Measurements from ENCODE around the gene ALDH3B2. TPM values are rescaled to one million over a fixed set of nuclear protein-coding genes. Genes with fewer than 3 reads are reported as not detected.
"Not testable (repeated sequence)": the region's sequence is repeated elsewhere in the genome, so short reads cannot be mapped to it uniquely, and the experiment has no call there.

The ALDH3B2 gene
- total RNA-seq, 2 donors from 2014 or later = not detected

DNA sequence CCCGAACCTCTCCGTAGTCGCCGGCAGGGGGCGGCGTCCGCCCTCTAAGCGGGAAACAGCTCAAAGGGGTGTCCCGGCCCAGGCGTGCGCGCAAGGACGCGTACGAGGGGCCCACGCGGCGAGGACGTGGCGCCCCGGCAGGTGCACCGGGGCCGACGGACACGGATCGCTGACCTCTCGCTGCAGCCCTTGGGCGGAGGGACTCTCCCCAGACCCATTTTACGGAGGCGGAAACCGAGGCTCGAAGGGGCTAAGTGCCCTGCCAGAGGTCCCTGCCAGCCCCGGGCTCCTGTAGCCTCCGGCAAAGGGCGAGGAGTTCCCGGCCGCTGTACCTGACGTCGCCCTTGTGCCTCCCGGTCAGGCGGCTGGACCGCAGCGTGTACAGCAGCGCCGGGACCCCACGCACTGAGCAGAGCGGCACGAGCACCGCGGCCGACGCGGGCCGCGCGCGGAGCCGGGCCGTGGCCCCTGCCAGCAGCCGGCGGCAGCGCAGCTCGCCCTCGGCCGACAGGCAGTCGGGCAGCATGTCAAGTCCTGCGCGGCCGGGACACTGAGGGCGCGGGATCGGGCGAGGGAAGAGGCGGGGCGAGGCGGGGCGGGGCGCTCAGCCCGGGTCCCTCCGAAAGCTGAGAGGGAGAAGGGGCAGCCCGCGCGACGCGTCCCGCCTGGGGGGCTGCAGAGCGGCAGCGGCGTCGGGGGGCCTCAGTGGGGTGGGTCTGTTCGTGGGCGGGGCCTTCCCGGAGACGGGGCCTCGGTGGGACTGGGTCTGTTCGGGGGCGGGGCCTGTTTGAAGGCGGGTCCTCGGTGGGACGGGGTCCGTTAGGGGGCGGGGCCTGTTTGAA is 44.8 kb downstream of the ALDH3B2 start, which contains the start of gene NUDT8:
TSS of gene NUDT8 (minus strand) at position 552 of the 842 bp plus-strand sequence. CDS start at position 526, 26 bp downstream.
- DNase-seq (ENCODE audit: low spot score) = peak; percentile 93
- peaks cover 5 to 14% of the 10 kb centered on the region in 2 donors for H3K4me1 Mint-ChIP-seq (ENCODE audit: low read depth in 2 of 2)
- peak within 1 kb of the TSS; percentile 93 for H3K4me3 Mint-ChIP-seq
- ATAC-seq = peak; percentile 71 to 78
- H3K36me3 Mint-ChIP-seq = no peaks in the 10 kb centered on the region
- H3K9me3 Mint-ChIP-seq = no peaks in the 10 kb centered on the region
- no peaks in the 10 kb centered on the region for H3K27me3 Mint-ChIP-seq
- H3K27ac Mint-ChIP-seq = peak within 1 kb of the TSS; percentile 77 to 82

DNA sequence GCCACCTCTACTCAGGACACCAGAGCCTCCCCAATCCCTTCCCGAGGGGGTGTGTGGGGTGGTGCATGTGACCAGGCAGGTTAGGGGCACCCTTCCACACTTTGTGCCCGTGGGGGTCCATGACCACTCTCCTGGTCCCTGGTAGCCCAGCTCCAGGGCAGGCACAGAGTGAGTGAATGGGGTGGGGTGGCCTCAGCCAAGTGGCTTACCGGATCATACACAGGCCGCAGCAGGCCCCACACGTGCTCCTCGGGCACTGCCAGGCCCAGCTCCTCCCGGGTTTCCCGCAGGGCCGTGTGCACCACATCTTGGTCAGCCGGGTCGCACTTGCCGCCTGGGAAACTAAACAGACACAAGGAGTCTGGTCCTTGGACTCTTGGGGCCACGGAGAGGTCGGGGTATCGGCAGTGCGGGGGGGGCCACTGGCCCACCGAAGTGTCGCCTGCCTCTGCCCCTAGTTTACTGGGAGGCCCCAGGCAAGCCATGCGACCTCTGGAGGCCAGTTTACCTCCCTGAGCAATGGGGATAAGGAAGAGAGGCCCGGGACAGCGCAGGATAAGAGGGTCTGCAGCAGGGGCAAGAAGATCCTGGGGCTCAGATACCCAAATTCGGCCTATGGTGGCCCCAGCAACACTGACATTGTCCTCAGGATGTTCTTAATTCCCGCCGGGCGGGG is 45.6 kb downstream of the ALDH3B2 start:
- H3K36me3 Mint-ChIP-seq = no peaks in the 10 kb centered on the region
- H3K4me3 Mint-ChIP-seq = peak overlapping the region; percentile 63
- peak overlapping the region; percentile 35 to 66 for H3K27ac Mint-ChIP-seq
- peaks cover 5 to 14% of the 10 kb centered on the region in 2 donors for H3K4me1 Mint-ChIP-seq (ENCODE audit: low read depth in 2 of 2)
- H3K27me3 Mint-ChIP-seq = no peaks in the 10 kb centered on the region
- DNase-seq (ENCODE audit: low spot score) = peak; percentile 51
- no peak for ATAC-seq
- H3K9me3 Mint-ChIP-seq = no peaks in the 10 kb centered on the region

DNA sequence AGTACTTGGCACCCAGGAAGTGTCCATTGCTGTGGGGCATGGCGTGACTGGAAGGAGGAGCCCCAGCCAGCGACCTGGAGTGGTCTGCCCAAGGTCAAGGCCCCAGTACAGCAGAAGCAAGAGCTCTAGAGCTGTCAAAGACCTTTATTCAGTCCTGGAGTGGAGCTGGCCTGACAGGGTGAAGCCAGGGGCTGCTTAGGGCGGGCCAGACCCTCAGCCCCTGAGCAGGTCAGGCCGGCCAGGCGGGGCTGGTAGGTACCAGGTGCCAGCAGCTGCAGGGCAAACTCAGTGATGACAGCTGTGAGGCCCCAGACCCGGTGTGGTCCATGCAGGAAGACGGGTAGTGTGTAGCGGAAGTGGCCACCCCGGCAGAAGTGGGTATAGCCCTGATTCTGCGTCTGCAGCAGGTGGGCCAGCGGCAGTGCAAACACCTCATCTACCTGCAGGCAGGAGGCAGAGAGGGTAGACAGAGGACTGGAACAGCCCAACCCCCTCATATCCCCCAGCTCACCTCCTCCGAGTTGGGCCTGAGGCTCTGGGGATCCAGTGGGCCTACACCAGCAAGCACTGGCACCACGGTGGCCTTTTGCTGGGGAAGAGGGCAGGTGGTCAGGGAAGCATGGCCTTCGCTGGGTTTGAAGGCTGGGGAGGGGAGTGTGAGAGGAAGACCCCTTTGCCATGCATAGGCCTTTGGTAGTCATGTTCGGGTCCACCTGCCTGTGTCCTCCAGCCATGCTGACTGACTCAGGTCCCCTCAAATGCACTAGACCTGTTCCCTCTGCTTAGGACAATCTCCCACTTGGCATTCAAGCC is 46.4 kb downstream of the ALDH3B2 start:
- Mint-ChIP-seq H3K27ac (peak overlapping the region in 1 of 2 donors; percentile 28), H3K9me3 (no peaks in the 10 kb centered on the region), H3K4me3 (peak overlapping the region; percentile 59)

GRCh38 chr11:67627441-67627811 is 47.0 kb downstream of the ALDH3B2 start:
- H3K4me3 Mint-ChIP-seq = peak overlapping the region; percentile 59

More for the DNA sequence above, 46.4 kb downstream of the ALDH3B2 start:
- Mint-ChIP-seq H3K36me3 (no peaks in the 10 kb centered on the region), H3K27me3 (no peaks in the 10 kb centered on the region), H3K4me1 (ENCODE audit: low read depth in 2 of 2) (peaks cover 5 to 14% of the 10 kb centered on the region in 2 donors)
- DNase-seq (ENCODE audit: low spot score) (peak; percentile 51), ATAC-seq (no peak)

DNA sequence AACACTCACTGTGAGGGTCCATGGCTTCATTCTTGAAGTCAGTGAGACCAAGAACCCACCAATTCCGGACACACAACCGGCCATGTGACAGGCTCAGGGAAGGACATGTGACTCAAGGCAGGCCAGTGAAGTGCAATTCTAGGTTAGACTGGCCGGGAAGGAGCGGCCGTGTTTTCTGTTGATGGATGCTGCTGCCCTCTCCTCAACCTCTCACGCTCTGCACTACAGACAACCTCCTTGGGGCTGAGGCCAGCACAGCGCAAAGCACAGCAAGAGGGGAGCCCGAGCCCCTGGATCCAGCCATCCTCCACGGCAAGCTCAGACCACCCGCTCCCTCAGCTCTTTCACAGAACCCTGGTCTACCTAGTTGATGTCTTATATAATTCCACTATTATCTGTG is 47.5 kb downstream of the ALDH3B2 start:
- no peaks in the 10 kb centered on the region for H3K36me3 Mint-ChIP-seq
- no peaks in the 10 kb centered on the region for H3K27me3 Mint-ChIP-seq
- no peak for ATAC-seq
- peaks cover 5 to 14% of the 10 kb centered on the region in 2 donors for H3K4me1 Mint-ChIP-seq (ENCODE audit: low read depth in 2 of 2)
- no peak overlapping the region for H3K27ac Mint-ChIP-seq
- H3K9me3 Mint-ChIP-seq = no peaks in the 10 kb centered on the region
- DNase-seq (ENCODE audit: low spot score) = no peak
- H3K4me3 Mint-ChIP-seq = no peak overlapping the region

More at GRCh38 chr11:67627441-67627811, 47.0 kb downstream of the ALDH3B2 start:
- Mint-ChIP-seq H3K4me1 (ENCODE audit: low read depth in 2 of 2) (peaks cover 5 to 14% of the 10 kb centered on the region in 2 donors), H3K36me3 (no peaks in the 10 kb centered on the region), H3K27me3 (no peaks in the 10 kb centered on the region), H3K9me3 (no peaks in the 10 kb centered on the region), H3K27ac (peak overlapping the region in 1 of 2 donors; percentile 28)
- DNase-seq (ENCODE audit: low spot score) (no peak), ATAC-seq (no peak)

DNA sequence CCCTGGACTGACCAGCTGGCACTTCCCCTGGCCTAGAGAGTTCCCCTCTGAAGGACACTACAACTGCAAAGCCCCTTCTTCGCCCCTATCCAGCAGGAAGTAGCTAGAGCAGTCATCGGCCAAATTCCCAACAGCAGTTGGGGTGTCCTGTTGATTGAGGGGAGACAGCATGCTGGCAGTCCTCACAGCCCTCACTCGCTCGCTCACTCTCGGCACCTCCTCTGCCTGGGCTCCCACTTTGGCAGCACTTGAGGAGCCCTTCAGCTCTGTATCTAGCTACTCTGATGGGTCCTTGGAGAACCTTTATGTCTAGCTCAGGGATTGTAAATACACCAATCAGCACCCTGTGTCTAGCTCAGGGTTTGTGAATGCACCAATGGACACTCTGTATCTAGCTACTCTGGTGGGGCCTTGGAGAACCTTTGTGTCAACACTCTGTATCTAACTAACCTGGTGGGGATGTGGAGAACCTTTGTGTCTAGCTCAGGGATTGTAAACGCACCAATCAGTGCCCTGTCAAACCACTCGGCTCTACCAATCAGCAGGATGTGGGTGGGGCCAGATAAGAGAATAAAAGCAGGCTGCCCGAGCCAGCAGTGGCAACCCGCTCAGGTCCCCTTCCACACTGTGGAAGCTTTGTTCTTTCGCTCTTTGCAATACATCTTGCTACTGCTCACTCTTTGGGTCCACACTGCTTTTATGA is 48.1 kb downstream of the ALDH3B2 start:
- H3K9me3 Mint-ChIP-seq; H3K27ac Mint-ChIP-seq; DNase-seq (ENCODE audit: low spot score); H3K27me3 Mint-ChIP-seq; ATAC-seq; H3K4me3 Mint-ChIP-seq; H3K36me3 Mint-ChIP-seq: not testable (repeated sequence)
- peaks cover 5 to 12% of the 10 kb centered on the region in 2 donors for H3K4me1 Mint-ChIP-seq (ENCODE audit: low read depth in 2 of 2)

DNA sequence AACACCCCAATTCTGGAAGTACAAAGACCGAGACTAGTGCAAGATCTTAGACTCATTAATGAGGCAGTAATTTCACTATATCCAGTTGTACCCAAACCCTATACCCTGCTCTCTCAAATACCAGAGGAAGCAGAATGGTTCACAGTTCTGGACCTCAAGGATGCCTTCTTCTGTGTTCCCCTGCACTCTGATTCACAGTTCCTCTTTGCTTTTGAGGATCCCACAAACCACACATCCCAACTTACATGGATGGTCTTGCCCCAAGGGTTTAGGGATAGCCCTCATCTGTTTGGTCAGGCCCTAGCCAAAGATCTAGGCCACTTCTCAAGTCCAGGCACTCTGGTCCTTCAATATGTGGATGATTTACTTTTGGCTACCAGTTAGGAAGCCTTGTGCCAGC is 50.6 kb downstream of the ALDH3B2 start:
- not testable (repeated sequence) for ATAC-seq; H3K27me3 Mint-ChIP-seq; DNase-seq (ENCODE audit: low spot score); H3K36me3 Mint-ChIP-seq; H3K27ac Mint-ChIP-seq; H3K4me3 Mint-ChIP-seq; H3K9me3 Mint-ChIP-seq; H3K4me1 Mint-ChIP-seq (ENCODE audit: low read depth in 2 of 2)

DNA sequence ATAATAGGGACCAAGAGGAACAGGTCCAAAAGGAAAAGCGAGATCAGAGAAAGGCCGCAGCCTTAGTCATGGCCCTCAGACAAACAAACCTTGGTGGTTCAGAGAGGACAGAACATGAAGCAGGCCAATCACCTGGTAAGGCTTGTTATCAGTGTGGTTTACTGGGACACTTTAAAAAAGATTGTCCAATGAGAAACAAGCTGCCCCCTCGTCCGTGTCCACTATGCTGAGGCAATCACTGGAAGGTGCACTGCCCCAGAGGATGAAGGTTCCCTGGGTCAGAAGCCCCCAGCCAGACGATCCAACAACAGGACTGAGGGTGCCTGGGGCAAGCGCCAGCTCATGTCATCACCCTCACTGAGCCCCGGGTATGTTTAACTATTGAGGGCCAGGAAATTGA is 51.5 kb downstream of the ALDH3B2 start:
- DNase-seq (ENCODE audit: low spot score); H3K9me3 Mint-ChIP-seq; H3K4me1 Mint-ChIP-seq (ENCODE audit: low read depth in 2 of 2); H3K4me3 Mint-ChIP-seq; H3K36me3 Mint-ChIP-seq; ATAC-seq; H3K27ac Mint-ChIP-seq; H3K27me3 Mint-ChIP-seq: not testable (repeated sequence)

- DNase-seq (ENCODE audit: low spot score); ATAC-seq; H3K27me3 Mint-ChIP-seq; H3K36me3 Mint-ChIP-seq; H3K4me3 Mint-ChIP-seq; H3K9me3 Mint-ChIP-seq; H3K27ac Mint-ChIP-seq; H3K4me1 Mint-ChIP-seq (ENCODE audit: low read depth in 2 of 2): not testable (repeated sequence)
Observed at GRCh38 chr11:67621928-67622327, 52.5 kb downstream of the ALDH3B2 start.

GRCh38 chr11:67620621-67621020 is 53.8 kb downstream of the ALDH3B2 start:
- H3K27me3 Mint-ChIP-seq; ATAC-seq; H3K27ac Mint-ChIP-seq; H3K4me3 Mint-ChIP-seq; DNase-seq (ENCODE audit: low spot score); H3K4me1 Mint-ChIP-seq (ENCODE audit: low read depth in 2 of 2); H3K36me3 Mint-ChIP-seq; H3K9me3 Mint-ChIP-seq: not testable (repeated sequence)

DNA sequence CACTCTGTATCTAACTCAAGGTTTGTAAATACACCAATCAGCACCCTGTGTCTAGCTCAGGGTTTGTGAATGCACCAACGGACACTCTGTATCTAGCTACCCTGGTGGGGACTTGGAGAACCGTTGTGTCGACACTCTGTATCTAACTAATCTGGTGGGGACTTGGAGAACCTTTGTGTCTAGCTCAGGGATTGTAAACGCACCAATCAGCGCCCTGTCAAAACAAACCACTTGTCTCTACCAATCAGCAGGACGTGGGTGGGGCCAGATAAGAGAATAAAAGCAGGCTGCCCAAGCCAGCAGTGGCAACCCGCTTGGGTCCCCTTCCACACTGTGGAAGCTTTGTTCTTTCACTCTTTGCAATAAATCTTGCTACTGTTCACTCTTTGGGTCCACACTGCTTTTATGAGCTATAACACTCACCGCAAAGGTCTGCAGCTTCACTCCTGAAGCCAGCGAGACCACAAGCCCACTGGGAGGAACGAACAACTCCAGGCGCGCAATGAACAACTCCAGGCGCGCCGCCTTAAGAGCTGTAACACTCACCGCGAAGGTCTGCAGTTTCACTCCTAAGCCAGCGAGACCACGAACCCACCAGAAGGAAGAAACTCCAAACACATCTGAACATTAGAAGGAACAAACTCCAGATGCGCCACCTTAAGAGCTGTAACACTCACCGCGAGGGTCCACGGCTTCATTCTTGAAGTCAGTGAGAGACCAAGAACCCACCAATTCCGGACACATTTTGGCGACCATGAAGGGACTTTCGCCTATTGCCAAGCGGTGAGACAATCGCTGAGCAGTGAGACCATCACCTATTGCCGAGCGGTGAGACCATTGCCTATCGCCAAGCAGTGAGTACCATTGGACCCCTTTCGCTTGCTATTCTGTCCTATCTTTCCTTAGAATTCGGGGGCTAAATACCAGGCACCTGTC is 54.5 kb downstream of the ALDH3B2 start:
- H3K27me3 Mint-ChIP-seq; H3K9me3 Mint-ChIP-seq; H3K36me3 Mint-ChIP-seq; ATAC-seq; H3K4me1 Mint-ChIP-seq (ENCODE audit: low read depth in 2 of 2); DNase-seq (ENCODE audit: low spot score); H3K4me3 Mint-ChIP-seq; H3K27ac Mint-ChIP-seq: not testable (repeated sequence)

- DNase-seq (ENCODE audit: low spot score); ATAC-seq; H3K27ac Mint-ChIP-seq; H3K36me3 Mint-ChIP-seq; H3K27me3 Mint-ChIP-seq; H3K4me3 Mint-ChIP-seq; H3K9me3 Mint-ChIP-seq: not testable (repeated sequence)
- H3K4me1 Mint-ChIP-seq (ENCODE audit: low read depth in 2 of 2) = peaks cover 0 to 14% of the 10 kb centered on the region in 2 donors
Observed at GRCh38 chr11:67618901-67619659, 55.3 kb downstream of the ALDH3B2 start.

Measured in natural killer cell treated with Interleukin-12 subunit alpha and Interleukin-12 subunit beta and Interleukin-15 and Interleukin-18, amount 100 ng/mL, for 72 hours (primary cell).